Measurements from ENCODE around the gene COPRS. TPM values are rescaled to one million over a fixed set of nuclear protein-coding genes. Genes with fewer than 3 reads are reported as not detected.

COPRS gene
- polyA plus RNA-seq, 1 donor (not counting 4 experiments of a cell fraction or from before 2014, with no cell fraction given): 30.3 TPM

- Histone ChIP-seq H3K4me1 (ENCODE audit: control insufficient read depth, extremely low read depth, insufficient read depth, low read length) (peaks cover 10% of the 10 kb centered on the region), H3K9ac (ENCODE audit: control insufficient read depth, extremely low read depth, insufficient read depth, low read length) (no peak overlapping the region), H3K36me3 (ENCODE audit: control insufficient read depth in 2 of 2, extremely low read depth in 1 of 2, insufficient read depth in 2 of 2, low read length in 2 of 2) (no peaks in the 10 kb centered on the region), H3K4me2 (ENCODE audit: control insufficient read depth, extremely low read depth, insufficient read depth, low read depth, low read length) (no peak overlapping the region), H3K4me3 (ENCODE audit: control insufficient read depth in 2 of 3, extremely low read depth in 1 of 3, insufficient read depth in 2 of 3, low read depth in 1 of 3, low read length in 3 of 3) (no peak overlapping the region), H2AFZ (ENCODE audit: control insufficient read depth, low read length) (no peak overlapping the region), H3K9me3 (ENCODE audit: control insufficient read depth, low read depth, low read length) (no peaks in the 10 kb centered on the region), H4K20me1 (ENCODE audit: control insufficient read depth, extremely low read depth, insufficient read depth, low read length) (no peaks in the 10 kb centered on the region), H3K9me1 (ENCODE audit: control insufficient read depth, extremely low read depth, insufficient read depth, low read length) (no peaks in the 10 kb centered on the region), H3K27ac (ENCODE audit: control insufficient read depth, insufficient read depth, low read length) (no peak overlapping the region), H3K79me2 (ENCODE audit: control insufficient read depth, insufficient read depth, low read length) (no peaks in the 10 kb centered on the region), H3K27me3 (ENCODE audit: control insufficient read depth, extremely low read depth, insufficient read depth, low read length) (no peaks in the 10 kb centered on the region)
- DNase-seq (ENCODE audit: low read depth, low spot score) (peak; percentile 49), FAIRE-seq (peak; percentile 59)
- no peak for TF ChIP-seq EZH2 (IDR thresholded peaks at IDR 0.05; ENCODE audit: low read length)
- TF ChIP-seq, protein P1, sequence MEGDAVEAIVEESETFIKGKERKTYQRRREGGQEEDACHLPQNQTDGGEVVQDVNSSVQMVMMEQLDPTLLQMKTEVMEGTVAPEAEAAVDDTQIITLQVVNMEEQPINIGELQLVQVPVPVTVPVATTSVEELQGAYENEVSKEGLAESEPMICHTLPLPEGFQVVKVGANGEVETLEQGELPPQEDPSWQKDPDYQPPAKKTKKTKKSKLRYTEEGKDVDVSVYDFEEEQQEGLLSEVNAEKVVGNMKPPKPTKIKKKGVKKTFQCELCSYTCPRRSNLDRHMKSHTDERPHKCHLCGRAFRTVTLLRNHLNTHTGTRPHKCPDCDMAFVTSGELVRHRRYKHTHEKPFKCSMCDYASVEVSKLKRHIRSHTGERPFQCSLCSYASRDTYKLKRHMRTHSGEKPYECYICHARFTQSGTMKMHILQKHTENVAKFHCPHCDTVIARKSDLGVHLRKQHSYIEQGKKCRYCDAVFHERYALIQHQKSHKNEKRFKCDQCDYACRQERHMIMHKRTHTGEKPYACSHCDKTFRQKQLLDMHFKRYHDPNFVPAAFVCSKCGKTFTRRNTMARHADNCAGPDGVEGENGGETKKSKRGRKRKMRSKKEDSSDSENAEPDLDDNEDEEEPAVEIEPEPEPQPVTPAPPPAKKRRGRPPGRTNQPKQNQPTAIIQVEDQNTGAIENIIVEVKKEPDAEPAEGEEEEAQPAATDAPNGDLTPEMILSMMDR (optimal IDR thresholded peaks at IDR 0.05 in 1 of 3, IDR thresholded peaks at IDR 0.05 in 1 of 3, conservative IDR thresholded peaks at IDR 0.05 in 1 of 3; ENCODE audit: extremely low read depth in 1 of 3, insufficient read depth in 2 of 3, low read length in 3 of 3): no peak
- dilution Hi-C loops (cut with MboI; ENCODE audit: extremely low pct_ligation_motif_present, low sequenced_read_pairs): no loop called here
These were observed 32.9 kb downstream of the COPRS start for GRCh38 chr17:31825961-31826691.

DNA sequence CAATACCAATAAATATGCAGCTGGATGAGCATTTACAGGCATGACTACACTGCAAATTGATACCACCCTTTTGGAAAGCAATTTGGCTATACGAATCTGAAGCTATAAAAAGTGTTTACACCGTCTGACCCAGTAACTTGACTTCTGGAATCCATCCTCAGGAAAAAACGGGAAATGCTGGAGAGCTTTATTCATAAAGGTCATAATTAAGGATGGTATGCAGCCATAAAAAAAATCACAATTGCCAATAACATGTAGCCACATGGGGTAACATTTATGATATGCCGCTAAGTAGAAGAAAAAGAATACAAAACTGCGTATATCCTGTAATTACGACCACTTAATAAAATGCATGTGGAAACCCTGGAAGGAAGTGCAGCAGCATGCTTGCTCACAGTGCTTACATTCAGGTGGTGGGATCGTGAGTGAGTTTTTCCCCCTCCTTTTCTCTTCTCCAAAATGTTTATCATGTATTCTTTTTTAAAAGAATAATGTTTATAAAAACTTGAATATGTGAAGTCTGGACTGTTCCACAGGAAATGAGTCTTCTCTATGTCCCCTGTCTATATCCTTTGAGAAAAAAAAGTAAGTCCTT, 34.2 kb downstream of the COPRS start:
- dilution Hi-C loops (cut with MboI; ENCODE audit: extremely low pct_ligation_motif_present, low sequenced_read_pairs): no loop called here
- no peak overlapping the region for H3K4me3 ChIP-seq (ENCODE audit: control insufficient read depth in 2 of 3, extremely low read depth in 1 of 3, insufficient read depth in 2 of 3, low read depth in 1 of 3, low read length in 3 of 3)
- no peaks in the 10 kb centered on the region for H4K20me1 ChIP-seq (ENCODE audit: control insufficient read depth, extremely low read depth, insufficient read depth, low read length)
- no peaks in the 10 kb centered on the region for H3K36me3 ChIP-seq (ENCODE audit: control insufficient read depth in 2 of 2, extremely low read depth in 1 of 2, insufficient read depth in 2 of 2, low read length in 2 of 2)
- H3K79me2 ChIP-seq (ENCODE audit: control insufficient read depth, insufficient read depth, low read length): no peaks in the 10 kb centered on the region
- H3K27me3 ChIP-seq (ENCODE audit: control insufficient read depth, extremely low read depth, insufficient read depth, low read length): no peaks in the 10 kb centered on the region
- no peaks in the 10 kb centered on the region for H3K9me3 ChIP-seq (ENCODE audit: control insufficient read depth, low read depth, low read length)
- no peak overlapping the region for H3K27ac ChIP-seq (ENCODE audit: control insufficient read depth, insufficient read depth, low read length)
- no peak overlapping the region for H3K4me2 ChIP-seq (ENCODE audit: control insufficient read depth, extremely low read depth, insufficient read depth, low read depth, low read length)
- no peak overlapping the region for H2AFZ ChIP-seq (ENCODE audit: control insufficient read depth, low read length)
- no peaks in the 10 kb centered on the region for H3K9me1 ChIP-seq (ENCODE audit: control insufficient read depth, extremely low read depth, insufficient read depth, low read length)
- FAIRE-seq (no peak), DNase-seq (ENCODE audit: low read depth, low spot score) (no peak)
- no peak overlapping the region for H3K9ac ChIP-seq (ENCODE audit: control insufficient read depth, extremely low read depth, insufficient read depth, low read length)
- H3K4me1 ChIP-seq (ENCODE audit: control insufficient read depth, extremely low read depth, insufficient read depth, low read length): peaks cover 10% of the 10 kb centered on the region
- TF ChIP-seq, protein P1 (optimal IDR thresholded peaks at IDR 0.05 in 1 of 3, IDR thresholded peaks at IDR 0.05 in 1 of 3, conservative IDR thresholded peaks at IDR 0.05 in 1 of 3; ENCODE audit: extremely low read depth in 1 of 3, insufficient read depth in 2 of 3, low read length in 3 of 3): no peak
- no peak for TF ChIP-seq EZH2 (IDR thresholded peaks at IDR 0.05; ENCODE audit: low read length)

Data from keratinocyte (primary cell).